ENCODE results near the gene NFILZ. TPM values are rescaled to one million over a fixed set of nuclear protein-coding genes. Genes with fewer than 3 reads are reported as not detected.
A peak's percentile ranks its signal among the peaks of the same experiment; 100 is the strongest.
"Not testable (repeated sequence)": the region's sequence is repeated elsewhere in the genome, so short reads cannot be mapped to it uniquely, and the experiment has no call there.

Gene NFILZ
- total and polyA plus RNA-seq, 9 donors, result not detected

DNA sequence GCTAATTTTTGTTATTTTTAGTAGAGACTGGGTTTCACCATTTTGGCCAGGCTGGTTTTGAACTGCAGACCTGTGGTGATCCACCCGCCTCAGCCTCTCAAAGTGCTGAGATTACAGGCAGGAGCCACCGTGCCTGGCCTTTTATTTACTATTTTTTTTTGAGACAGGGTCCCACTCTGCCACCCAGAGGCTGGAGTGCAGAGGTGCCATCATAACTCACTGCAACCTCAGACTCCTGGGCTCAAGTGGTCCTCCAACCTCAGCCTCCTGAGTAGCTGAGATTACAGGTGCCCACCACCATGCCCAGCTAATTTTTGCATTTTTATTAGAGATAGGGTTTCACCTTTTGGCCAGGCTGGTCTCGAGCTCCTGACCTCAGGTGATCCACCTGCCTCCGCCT is 7.5 kb upstream of the NFILZ start:
- H3K4me3 ChIP-seq (ENCODE audit: low read length); DNase-seq; H3K27ac ChIP-seq (ENCODE audit: low read length); H3K27me3 ChIP-seq (ENCODE audit: control insufficient read depth, insufficient read depth, low read length); H3K36me3 ChIP-seq (ENCODE audit: control insufficient read depth, insufficient read depth, low read length); H3K9me3 ChIP-seq (replicated peaks; ENCODE audit: control insufficient read depth, low read depth, low read length); H3K4me1 ChIP-seq (ENCODE audit: control insufficient read depth, insufficient read depth, low read length): not testable (repeated sequence)
- WGBS (ENCODE audit: insufficient coverage), result 13% methylated on average over 2 of the region's 4 CpGs

- H3K27me3 ChIP-seq (ENCODE audit: control insufficient read depth, insufficient read depth, low read length), result no peaks in the 10 kb centered on the region
- H3K27ac ChIP-seq (ENCODE audit: low read length), result no peak overlapping the region
- no peaks in the 10 kb centered on the region for H3K36me3 ChIP-seq (ENCODE audit: control insufficient read depth, insufficient read depth, low read length)
- H3K9me3 ChIP-seq (replicated peaks; ENCODE audit: control insufficient read depth, low read depth, low read length), result peaks cover 2% of the 10 kb centered on the region
- H3K4me3 ChIP-seq (ENCODE audit: low read length), result no peak overlapping the region
- WGBS (ENCODE audit: insufficient coverage), result 78% methylated on average over 2 of the region's 8 CpGs
- H3K4me1 ChIP-seq (ENCODE audit: control insufficient read depth, insufficient read depth, low read length), result peaks cover 3% of the 10 kb centered on the region
- no peak for DNase-seq
These were observed 3.6 kb upstream of the NFILZ start for GRCh38 chr19:8626842-8627241.

DNA sequence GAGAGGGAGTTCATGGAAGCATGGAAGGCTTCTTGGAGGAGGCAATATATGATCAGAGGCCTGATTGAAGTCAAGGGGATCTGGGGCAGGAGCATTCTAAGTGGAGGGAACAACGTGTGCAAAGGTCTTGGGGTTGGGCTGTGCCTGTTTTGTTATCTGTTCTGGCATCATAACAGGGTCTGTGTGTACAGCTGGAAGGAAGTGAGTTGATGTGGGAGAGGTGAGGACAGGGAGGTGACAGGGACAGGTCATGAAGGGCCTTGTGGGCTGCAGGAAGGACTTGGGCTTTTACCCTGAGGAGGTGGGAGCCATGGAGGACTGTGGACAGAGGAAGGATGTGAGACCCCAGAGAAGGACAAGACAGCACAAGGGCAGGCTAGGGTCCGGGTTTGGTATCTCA is 1.2 kb upstream of the NFILZ start:
- Histone ChIP-seq H3K36me3 (ENCODE audit: control insufficient read depth, insufficient read depth, low read length) (no peaks in the 10 kb centered on the region), H3K9me3 (replicated peaks; ENCODE audit: control insufficient read depth, low read depth, low read length) (peaks cover 2% of the 10 kb centered on the region), H3K4me1 (ENCODE audit: control insufficient read depth, insufficient read depth, low read length) (peaks cover 3% of the 10 kb centered on the region), H3K27me3 (ENCODE audit: control insufficient read depth, insufficient read depth, low read length) (no peaks in the 10 kb centered on the region), H3K4me3 (ENCODE audit: low read length) (no peak overlapping the region), H3K27ac (ENCODE audit: low read length) (no peak overlapping the region)
- 82% methylated on average over 1 of the region's 2 CpGs for WGBS (ENCODE audit: insufficient coverage)
- DNase-seq, result no peak

GRCh38 chr19:8630796-8631424 is 477 bp downstream of the NFILZ start:
- DNase-seq, result no peak
- Histone ChIP-seq H3K36me3 (ENCODE audit: control insufficient read depth, insufficient read depth, low read length) (no peaks in the 10 kb centered on the region), H3K27me3 (ENCODE audit: control insufficient read depth, insufficient read depth, low read length) (no peaks in the 10 kb centered on the region), H3K4me1 (ENCODE audit: control insufficient read depth, insufficient read depth, low read length) (peaks cover 3% of the 10 kb centered on the region), H3K4me3 (ENCODE audit: low read length) (no peak overlapping the region), H3K9me3 (replicated peaks; ENCODE audit: control insufficient read depth, low read depth, low read length) (peaks cover 2% of the 10 kb centered on the region), H3K27ac (ENCODE audit: low read length) (no peak overlapping the region)
- WGBS (ENCODE audit: insufficient coverage), result 13% methylated on average over 2 of the region's 6 CpGs

GRCh38 chr19:8631425-8631819 is 989 bp downstream of the NFILZ start:
- Histone ChIP-seq H3K4me1 (ENCODE audit: control insufficient read depth, insufficient read depth, low read length) (peaks cover under 1% of the 10 kb centered on the region), H3K4me3 (ENCODE audit: low read length) (no peak overlapping the region), H3K9me3 (replicated peaks; ENCODE audit: control insufficient read depth, low read depth, low read length) (peaks cover 2% of the 10 kb centered on the region), H3K27me3 (ENCODE audit: control insufficient read depth, insufficient read depth, low read length) (no peaks in the 10 kb centered on the region), H3K27ac (ENCODE audit: low read length) (no peak overlapping the region), H3K36me3 (ENCODE audit: control insufficient read depth, insufficient read depth, low read length) (no peaks in the 10 kb centered on the region)
- 23% methylated on average over 6 of the region's 11 CpGs for WGBS (ENCODE audit: insufficient coverage)
- DNase-seq, result no peak

- Histone ChIP-seq H3K4me1 (ENCODE audit: control insufficient read depth, insufficient read depth, low read length) (peaks cover 5% of the 10 kb centered on the region), H3K36me3 (ENCODE audit: control insufficient read depth, insufficient read depth, low read length) (no peaks in the 10 kb centered on the region), H3K27me3 (ENCODE audit: control insufficient read depth, insufficient read depth, low read length) (no peaks in the 10 kb centered on the region), H3K4me3 (ENCODE audit: low read length) (no peak overlapping the region), H3K9me3 (replicated peaks; ENCODE audit: control insufficient read depth, low read depth, low read length) (peaks cover under 1% of the 10 kb centered on the region), H3K27ac (ENCODE audit: low read length) (no peak overlapping the region)
- DNase-seq, result no peak
- 100% methylated on average over 1 of the region's 8 CpGs for WGBS (ENCODE audit: insufficient coverage)
These were observed 5.0 kb downstream of the NFILZ start for GRCh38 chr19:8635422-8635821.

- no CpG with 5 or more reads among the region's 4 CpGs for WGBS (ENCODE audit: insufficient coverage)
- H3K27me3 ChIP-seq (ENCODE audit: control insufficient read depth, insufficient read depth, low read length); H3K4me3 ChIP-seq (ENCODE audit: low read length); H3K9me3 ChIP-seq (replicated peaks; ENCODE audit: control insufficient read depth, low read depth, low read length); DNase-seq; H3K27ac ChIP-seq (ENCODE audit: low read length); H3K36me3 ChIP-seq (ENCODE audit: control insufficient read depth, insufficient read depth, low read length); H3K4me1 ChIP-seq (ENCODE audit: control insufficient read depth, insufficient read depth, low read length): not testable (repeated sequence)
These were observed 6.6 kb downstream of the NFILZ start for GRCh38 chr19:8637070-8637469.

- peak; percentile 33 for DNase-seq
- 62% methylated on average over 12 of the region's 21 CpGs for WGBS (ENCODE audit: insufficient coverage)
- H3K27ac ChIP-seq (ENCODE audit: low read length), result no peak overlapping the region
- no peaks in the 10 kb centered on the region for H3K27me3 ChIP-seq (ENCODE audit: control insufficient read depth, insufficient read depth, low read length)
- H3K36me3 ChIP-seq (ENCODE audit: control insufficient read depth, insufficient read depth, low read length), result no peaks in the 10 kb centered on the region
- peaks cover 8% of the 10 kb centered on the region for H3K4me1 ChIP-seq (ENCODE audit: control insufficient read depth, insufficient read depth, low read length)
- H3K4me3 ChIP-seq (ENCODE audit: low read length), result no peak overlapping the region
- H3K9me3 ChIP-seq (replicated peaks; ENCODE audit: control insufficient read depth, low read depth, low read length), result peaks cover 5% of the 10 kb centered on the region
These were observed 7.7 kb downstream of the NFILZ start for GRCh38 chr19:8638078-8638619.

GRCh38 chr19:8639821-8640401 is 9.5 kb downstream of the NFILZ start:
- no peak for DNase-seq
- Histone ChIP-seq H3K4me1 (ENCODE audit: control insufficient read depth, insufficient read depth, low read length) (peaks cover 8% of the 10 kb centered on the region), H3K36me3 (ENCODE audit: control insufficient read depth, insufficient read depth, low read length) (no peaks in the 10 kb centered on the region), H3K9me3 (replicated peaks; ENCODE audit: control insufficient read depth, low read depth, low read length) (peaks cover 5% of the 10 kb centered on the region), H3K27ac (ENCODE audit: low read length) (no peak overlapping the region), H3K27me3 (ENCODE audit: control insufficient read depth, insufficient read depth, low read length) (no peaks in the 10 kb centered on the region), H3K4me3 (ENCODE audit: low read length) (no peak overlapping the region)
- WGBS (ENCODE audit: insufficient coverage), result 10% methylated on average over 7 of the region's 8 CpGs

DNA sequence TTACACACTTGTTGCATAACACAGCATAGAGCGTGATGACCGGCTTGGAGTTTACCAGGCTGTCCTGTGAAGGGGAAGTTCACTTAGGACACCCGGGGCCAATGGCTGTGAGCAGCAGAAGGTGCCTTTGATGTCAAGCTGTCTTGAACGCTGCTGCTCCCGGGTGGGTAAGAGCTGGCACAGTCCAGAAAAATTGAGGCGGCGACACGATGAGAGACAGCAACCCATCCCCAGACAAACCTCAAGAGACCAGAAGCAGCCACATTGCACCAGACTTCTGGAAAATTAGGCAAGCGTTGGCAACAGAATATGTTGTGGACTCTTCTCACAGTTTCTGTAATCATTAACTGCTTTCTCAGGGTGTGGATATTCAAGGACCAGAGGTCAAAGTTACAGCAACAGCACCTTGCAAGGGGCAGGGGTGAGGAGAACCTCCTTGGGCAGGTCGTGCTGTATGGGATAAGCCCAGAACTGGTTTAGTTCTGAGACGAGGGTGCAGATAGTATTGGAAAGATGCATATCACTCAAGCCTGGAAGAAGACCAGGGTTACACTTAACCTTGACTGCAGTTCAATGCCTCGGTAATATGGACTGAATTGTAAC is 10.1 kb downstream of the NFILZ start:
- Histone ChIP-seq H3K36me3 (ENCODE audit: control insufficient read depth, insufficient read depth, low read length) (no peaks in the 10 kb centered on the region), H3K4me3 (ENCODE audit: low read length) (no peak overlapping the region), H3K27ac (ENCODE audit: low read length) (no peak overlapping the region), H3K27me3 (ENCODE audit: control insufficient read depth, insufficient read depth, low read length) (no peaks in the 10 kb centered on the region), H3K4me1 (ENCODE audit: control insufficient read depth, insufficient read depth, low read length) (peaks cover 8% of the 10 kb centered on the region), H3K9me3 (replicated peaks; ENCODE audit: control insufficient read depth, low read depth, low read length) (peaks cover 5% of the 10 kb centered on the region)
- WGBS (ENCODE audit: insufficient coverage), result 70% methylated on average over 8 of the region's 12 CpGs
- peak; percentile 61 for DNase-seq
